Subcutaneous adipose tissue (tissue), 4 donors: ENCODE results near the gene RASA3. TPM values are rescaled to one million over a fixed set of nuclear protein-coding genes. Genes with fewer than 3 reads are reported as not detected.

Experiments used
- CTCF ChIP-seq: fragments of 450-650 bp; IDR thresholded peaks from one replicate; pipeline ENCODE4 v1.5.1; 2016; ENCODE audit warnings: low read depth, mild to moderate bottlenecking, control low read depth, antibody characterized with exemption, moderate library complexity
- total RNA-seq, 4 donors: library from RNA; depleted of rRNA; stranded (reverse); fragments of >200 nt; gene quantifications; one replicate each; pipeline ENCODE4 v1.1.0, GENCODE V29; 2016

RASA3 gene
- total RNA-seq, 4 donors from 2014 or later = 36.9 to 70.1 (median 46.3) TPM

- no peak for TF ChIP-seq CTCF
These were observed 155.4 kb downstream of the RASA3 start for GRCh38 chr13:113976711-113977684.

GRCh38 chr13:113975416-113975815 is 157.0 kb downstream of the RASA3 start:
- TF ChIP-seq CTCF = no peak

- no peak for TF ChIP-seq CTCF
These were observed 157.8 kb downstream of the RASA3 start for GRCh38 chr13:113974304-113975281.

- TF ChIP-seq CTCF = no peak
These were observed 158.9 kb downstream of the RASA3 start, which contains the start of gene C13orf46 for GRCh38 chr13:113973218-113974164. Gene C13orf46 (minus strand): TSS chr13:113974076. CDS start chr13:113973997, 79 bp downstream.

GRCh38 chr13:113972451-113973217 is 159.8 kb downstream of the RASA3 start:
- no peak for TF ChIP-seq CTCF
